ENCODE data around the gene ANKFN1.

The ANKFN1 gene

DNA sequence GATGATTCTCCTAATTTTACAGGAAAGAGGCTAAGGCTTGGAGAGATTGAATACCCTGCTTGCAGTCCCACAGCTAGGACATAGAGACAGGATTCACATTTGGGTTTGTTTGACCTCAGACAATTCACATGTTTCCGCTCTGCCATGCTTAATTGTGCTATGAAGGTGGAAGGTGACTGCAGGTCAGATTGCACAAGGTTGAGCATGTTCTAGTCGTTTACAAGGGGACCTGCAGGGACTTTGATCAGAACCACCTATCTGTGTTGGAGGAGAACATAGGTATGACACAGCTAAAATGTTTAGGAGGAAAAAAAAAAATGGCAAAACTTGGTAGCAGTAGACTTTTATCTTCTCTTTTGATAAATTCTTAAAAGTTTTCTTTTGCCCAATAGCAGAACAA is 4.9 kb upstream of the ANKFN1 start:
- no peak for DNase-seq

GRCh38 chr17:56149266-56150036 is 3.8 kb upstream of the ANKFN1 start:
- no peak for DNase-seq

DNA sequence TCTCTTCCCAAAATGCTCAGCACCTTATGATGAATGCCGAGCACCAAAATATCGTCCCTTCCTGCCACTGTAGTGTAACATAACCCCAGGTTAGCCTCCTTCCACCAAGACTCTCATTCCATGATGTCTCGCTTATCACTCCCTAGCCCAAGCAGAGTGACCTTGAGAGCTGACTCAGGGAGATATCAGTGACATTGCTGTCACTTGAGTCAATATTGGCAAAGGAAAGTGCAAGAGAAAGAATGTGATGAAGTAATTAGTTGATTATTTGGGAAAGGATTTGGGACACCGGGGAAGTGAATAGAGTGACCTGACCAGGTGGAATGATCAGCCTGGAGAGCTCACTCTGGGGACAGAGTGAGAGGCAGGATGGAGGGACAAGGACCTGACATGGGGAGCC is 2.6 kb upstream of the ANKFN1 start:
- no peak for DNase-seq

- no peak for DNase-seq
Observed at GRCh38 chr17:56157845-56158244, 4.6 kb downstream of the ANKFN1 start.

DNA sequence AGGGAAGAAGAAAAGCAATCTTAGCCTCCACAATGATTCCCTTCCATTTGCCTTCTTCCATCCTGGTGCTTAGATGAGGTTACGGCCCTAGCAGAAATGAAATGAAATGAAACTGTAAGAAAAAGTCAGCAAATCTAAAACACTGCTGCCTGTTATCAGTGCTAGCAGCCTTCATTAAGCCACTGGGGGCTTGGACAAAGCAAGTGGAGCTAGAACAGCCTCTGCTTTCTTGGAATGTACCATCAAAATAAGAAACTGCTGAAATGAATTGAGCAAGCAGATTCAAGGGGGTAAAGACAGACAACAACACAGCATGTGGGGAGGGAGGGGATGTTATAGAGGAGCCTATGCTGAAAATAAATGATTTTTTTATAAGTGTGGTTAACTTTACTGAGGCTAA is 5.1 kb downstream of the ANKFN1 start:
- no peak for DNase-seq

DNA sequence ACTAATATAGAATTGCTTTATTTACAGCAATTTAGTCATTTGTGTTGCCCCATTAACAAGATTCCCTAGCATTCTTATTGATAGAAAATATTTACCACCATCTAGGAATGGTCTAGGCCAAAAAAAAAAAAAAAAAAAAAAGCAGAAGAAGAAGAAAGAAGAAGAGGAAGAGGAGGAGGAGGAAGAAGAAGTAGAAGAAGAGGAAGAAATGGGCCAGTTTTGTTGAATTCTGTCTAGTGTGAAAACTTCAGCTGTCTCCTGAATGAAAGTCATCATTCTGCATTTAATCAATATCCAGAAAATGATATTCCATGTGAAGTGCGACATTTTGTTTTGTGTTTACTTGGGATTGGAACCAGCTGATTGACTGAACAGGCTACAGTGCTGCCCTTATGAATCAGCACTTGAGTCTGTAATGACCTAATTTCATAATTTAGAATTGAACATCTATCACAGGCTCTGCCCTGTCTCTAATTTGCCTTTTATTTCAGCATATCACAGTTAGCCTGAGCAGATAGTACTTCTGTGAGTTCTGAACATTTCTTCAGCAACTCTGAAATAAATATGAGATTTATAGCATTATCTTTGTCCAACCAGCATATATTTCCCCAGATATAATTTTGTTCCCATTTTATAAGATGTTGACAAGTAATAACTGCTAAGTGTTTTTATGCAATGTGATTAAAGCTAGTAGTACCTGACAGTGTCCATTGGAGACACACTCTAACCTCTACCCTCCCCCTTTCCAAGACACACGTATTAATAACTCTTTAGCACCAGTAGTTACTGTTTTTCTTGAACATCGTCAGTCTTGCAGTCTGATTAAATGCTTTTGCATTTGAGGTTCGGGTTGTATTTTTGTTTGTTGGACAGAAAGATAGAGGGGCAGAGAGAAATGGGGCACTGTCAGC is 5.9 kb downstream of the ANKFN1 start:
- DNase-seq = no peak

GRCh38 chr17:56159826-56160380 is 6.6 kb downstream of the ANKFN1 start:
- no peak for DNase-seq

GRCh38 chr17:56160422-56160821 is 7.1 kb downstream of the ANKFN1 start:
- DNase-seq = no peak

- no peak for DNase-seq
Observed at GRCh38 chr17:56165072-56165641, 11.9 kb downstream of the ANKFN1 start.

- no peak for DNase-seq
Observed at GRCh38 chr17:56167491-56167890, 14.2 kb downstream of the ANKFN1 start.

DNA sequence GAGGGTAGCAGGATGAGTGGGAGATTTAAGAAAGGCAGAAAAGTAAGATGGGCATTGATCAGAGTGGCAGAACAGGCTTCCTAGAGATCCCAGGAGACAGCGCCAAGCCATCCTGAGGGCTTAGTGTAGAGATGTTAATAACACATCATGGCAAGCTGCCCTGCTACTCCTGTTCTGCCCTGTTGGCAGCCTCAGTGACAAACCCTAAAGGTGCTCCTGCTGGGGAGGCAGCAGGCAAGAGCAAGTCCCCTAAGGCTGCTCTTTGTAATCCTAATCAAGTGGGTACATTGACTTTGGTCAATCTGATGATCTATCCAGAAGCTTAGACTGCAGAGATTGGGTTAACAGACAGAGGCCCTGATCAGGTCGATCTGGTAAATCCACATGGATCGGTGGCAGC is 16.3 kb downstream of the ANKFN1 start:
- DNase-seq = no peak

DNA sequence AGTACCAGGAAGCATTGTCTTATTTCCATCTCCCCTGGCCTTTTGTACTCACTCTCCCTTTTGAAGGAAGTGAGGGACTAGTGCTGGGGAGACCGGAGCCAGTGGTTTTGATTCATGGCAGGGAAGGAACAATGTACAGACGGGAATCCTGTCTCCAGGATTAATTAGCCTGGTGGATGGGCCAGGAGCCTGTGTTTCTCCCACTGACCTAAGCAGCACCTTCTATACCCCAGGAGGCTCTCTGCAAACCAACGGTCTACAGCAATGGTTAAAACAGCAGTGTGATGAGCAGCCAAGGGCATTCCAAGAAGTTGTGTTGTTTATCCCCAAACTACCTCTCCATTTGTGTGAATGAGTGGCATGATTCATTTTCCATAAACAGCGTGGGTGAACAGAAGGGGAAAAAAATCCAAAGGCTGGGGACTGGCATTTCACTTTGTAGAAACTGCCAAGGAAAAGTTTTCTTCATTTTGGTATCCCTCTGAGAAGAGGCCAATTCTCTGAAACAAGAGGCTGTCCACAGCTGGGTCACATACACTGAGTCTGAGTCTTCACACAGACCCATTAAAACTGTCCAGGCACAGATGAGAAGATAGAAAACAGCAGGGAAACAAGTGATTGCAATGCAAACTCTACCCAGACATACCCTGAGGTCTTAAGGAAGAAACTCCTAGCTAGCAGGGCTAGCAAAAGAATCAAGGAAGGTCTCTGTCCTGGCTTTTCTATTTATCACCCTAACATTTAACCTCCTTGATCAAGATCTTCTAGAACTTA is 18.1 kb downstream of the ANKFN1 start:
- no peak for DNase-seq

DNA sequence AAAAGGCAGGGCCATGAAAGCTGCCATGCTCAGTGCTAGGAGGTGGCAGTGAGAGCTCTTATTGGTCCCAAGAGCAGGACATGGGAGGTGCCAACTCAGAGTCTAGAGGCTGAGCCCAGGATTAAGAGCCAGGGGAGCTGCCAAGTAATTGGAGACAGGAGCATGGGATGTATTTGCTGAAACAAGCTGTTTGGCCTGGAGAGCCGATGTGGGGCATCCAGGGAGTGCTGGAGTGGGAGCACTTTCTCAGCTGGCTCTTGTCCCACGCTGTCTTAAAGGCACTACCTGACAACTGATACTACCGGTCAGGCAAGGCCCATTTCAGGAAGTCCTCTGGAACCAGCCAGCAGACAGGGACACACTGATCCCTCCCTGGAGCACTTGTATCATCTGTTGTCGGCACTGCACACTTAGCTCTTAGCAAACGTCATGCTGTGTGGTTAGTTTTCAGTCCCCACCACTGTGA is 19.3 kb downstream of the ANKFN1 start:
- DNase-seq = no peak

GRCh38 chr17:56173026-56173425 is 19.8 kb downstream of the ANKFN1 start:
- DNase-seq = no peak

DNA sequence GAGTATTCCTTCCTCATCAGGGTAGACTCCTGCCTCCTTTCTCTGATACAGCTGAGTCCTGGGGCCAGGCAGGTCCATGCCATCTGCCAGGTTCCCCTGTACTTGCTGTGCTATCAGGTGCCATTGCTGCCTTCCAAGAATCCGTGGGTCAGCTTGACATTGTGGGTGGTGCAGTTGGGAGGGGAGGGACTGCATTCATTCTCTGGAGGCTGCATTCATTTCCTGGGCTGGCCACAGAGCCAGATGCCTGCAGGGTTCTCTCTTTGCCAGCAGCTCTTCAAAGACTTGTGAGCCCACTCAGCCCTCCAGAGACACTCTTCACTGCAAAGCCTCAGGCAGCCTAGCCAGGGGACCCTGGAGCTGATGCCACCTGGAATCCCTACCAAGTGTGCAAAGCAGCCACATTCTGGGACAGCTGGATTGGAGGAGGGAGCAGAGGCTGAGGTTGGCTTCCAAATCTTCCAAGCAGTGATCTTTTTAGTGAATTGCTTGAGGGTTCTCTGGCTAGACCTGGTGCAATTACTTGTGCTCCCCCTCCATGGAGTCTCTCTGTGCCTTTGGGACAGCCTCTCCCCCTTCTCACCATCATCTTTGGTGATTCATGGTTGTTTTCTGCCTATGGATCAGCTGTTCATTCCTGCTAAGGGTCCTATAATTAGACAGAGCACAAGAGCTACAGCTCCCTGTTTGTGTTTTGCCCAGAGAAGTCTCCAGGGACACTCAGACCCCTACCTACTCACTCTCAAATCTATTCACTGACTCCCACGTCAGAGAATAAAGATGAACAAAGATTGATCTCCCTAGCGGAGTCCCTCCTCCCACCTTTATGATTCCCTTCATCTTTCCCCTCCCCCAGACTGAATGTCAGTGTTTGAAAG is 20.9 kb downstream of the ANKFN1 start:
- no peak for DNase-seq

- no peak for DNase-seq
Observed at GRCh38 chr17:56175299-56175955, 22.2 kb downstream of the ANKFN1 start.

DNA sequence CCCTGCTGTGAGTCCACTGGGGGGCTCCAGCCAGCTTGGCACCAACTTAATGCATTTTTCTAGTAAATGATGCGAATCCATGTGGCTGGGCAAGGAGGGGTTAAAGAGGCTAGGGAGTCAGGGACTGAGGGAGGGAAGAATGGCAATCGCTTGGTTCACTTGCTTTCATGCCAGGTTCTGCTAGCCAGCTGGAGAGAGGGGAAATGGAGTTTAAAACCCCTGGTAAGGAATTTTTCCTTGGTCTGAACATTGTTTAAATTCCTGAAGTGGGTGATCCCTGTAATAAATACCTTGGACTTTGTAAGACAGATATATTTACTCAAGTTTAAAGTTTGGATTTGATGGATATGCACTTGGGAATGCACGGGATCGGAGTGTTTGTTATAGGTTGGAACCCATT is 22.8 kb downstream of the ANKFN1 start:
- no peak for DNase-seq

GRCh38 chr17:56177361-56177760 is 24.1 kb downstream of the ANKFN1 start:
- no peak for DNase-seq

GRCh38 chr17:56178203-56178602 is 24.9 kb downstream of the ANKFN1 start:
- DNase-seq = no peak

GRCh38 chr17:56182081-56182480 is 28.8 kb downstream of the ANKFN1 start:
- DNase-seq = no peak

DNA sequence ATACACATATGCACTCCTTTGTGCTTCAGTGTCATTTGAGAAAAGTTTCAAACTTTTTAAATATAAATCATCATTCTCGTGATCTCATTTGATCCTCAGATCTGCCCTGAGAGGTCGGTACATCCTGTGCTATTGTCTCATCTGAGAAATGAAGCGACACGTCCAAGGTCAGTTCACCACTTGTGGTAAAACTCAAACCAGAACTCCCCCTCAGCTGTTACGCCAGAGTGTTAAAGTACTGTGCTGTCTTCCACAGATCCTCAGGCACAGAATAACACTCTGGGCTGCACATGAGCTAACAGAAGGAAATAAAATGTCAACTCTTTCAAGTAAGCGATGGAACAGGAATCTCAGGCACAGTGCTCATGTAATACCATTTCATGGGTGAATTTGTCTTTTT is 31.4 kb downstream of the ANKFN1 start:
- DNase-seq = no peak

Data from stimulated activated naive CD4-positive, alpha-beta T cell treated with Interleukin-2 at 50 U/mL for 16 hours (primary cell).